ENCODE data around the gene HNRNPAB.

HNRNPAB gene

GRCh38 chr5:178230879-178231538, 26.7 kb downstream of the HNRNPAB start:
- peaks cover 55% of the 10 kb centered on the region for H3K4me1 Mint-ChIP-seq
- H3K36me3 Mint-ChIP-seq (ENCODE audit: insufficient read depth) = peaks cover 34% of the 10 kb centered on the region
- H3K27me3 Mint-ChIP-seq = no peaks in the 10 kb centered on the region
- H3K4me3 Mint-ChIP-seq = peak overlapping the region; percentile 76
- no peak for ATAC-seq (replicated peaks; ENCODE audit: extremely low read depth, poor library complexity, severe bottlenecking)
- no peaks in the 10 kb centered on the region for H3K9me3 Mint-ChIP-seq
- no peak for DNase-seq (ENCODE audit: low spot score in 2 of 2)
- H3K27ac Mint-ChIP-seq (ENCODE audit: low read depth) = peak overlapping the region; percentile 44

- Mint-ChIP-seq H3K27ac (ENCODE audit: low read depth) (peak overlapping the region; percentile 44), H3K36me3 (ENCODE audit: insufficient read depth) (peaks cover 34% of the 10 kb centered on the region)
- ATAC-seq (replicated peaks; ENCODE audit: extremely low read depth, poor library complexity, severe bottlenecking) = no peak
Measured at GRCh38 chr5:178231539-178232123, 27.3 kb downstream of the HNRNPAB start.

GRCh38 chr5:178232124-178232919, 28.0 kb downstream of the HNRNPAB start, which contains the start of gene PHYKPL:
TSS of gene PHYKPL (minus strand) at chr5:178232802. CDS start at chr5:178232550, 252 bp downstream.
- H3K4me1 Mint-ChIP-seq = peaks cover 57% of the 10 kb centered on the region
- peak in 1 of 2 donors; percentile 36 for DNase-seq (ENCODE audit: low spot score in 2 of 2)

More at GRCh38 chr5:178231539-178232123, 27.3 kb downstream of the HNRNPAB start:
- H3K27me3 Mint-ChIP-seq = no peaks in the 10 kb centered on the region
- H3K4me1 Mint-ChIP-seq = peaks cover 55% of the 10 kb centered on the region
- H3K4me3 Mint-ChIP-seq = peak overlapping the region; percentile 76
- no peaks in the 10 kb centered on the region for H3K9me3 Mint-ChIP-seq
- DNase-seq (ENCODE audit: low spot score in 2 of 2) = no peak

GRCh38 chr5:178232920-178233429, 28.6 kb downstream of the HNRNPAB start:
- peaks cover 27% of the 10 kb centered on the region for H3K36me3 Mint-ChIP-seq (ENCODE audit: insufficient read depth)
- peak; percentile 10 for ATAC-seq (replicated peaks; ENCODE audit: extremely low read depth, poor library complexity, severe bottlenecking)
- DNase-seq (ENCODE audit: low spot score in 2 of 2) = no peak
- H3K4me3 Mint-ChIP-seq = peak overlapping the region; percentile 76
- peak overlapping the region; percentile 76 for H3K27ac Mint-ChIP-seq (ENCODE audit: low read depth)
- no peaks in the 10 kb centered on the region for H3K9me3 Mint-ChIP-seq
- peaks cover 57% of the 10 kb centered on the region for H3K4me1 Mint-ChIP-seq
- H3K27me3 Mint-ChIP-seq = no peaks in the 10 kb centered on the region

More at GRCh38 chr5:178232124-178232919, 28.0 kb downstream of the HNRNPAB start, which contains the start of gene PHYKPL:
- Mint-ChIP-seq H3K9me3 (no peaks in the 10 kb centered on the region), H3K27ac (ENCODE audit: low read depth) (peak within 1 kb of the TSS; percentile 76), H3K27me3 (no peaks in the 10 kb centered on the region), H3K36me3 (ENCODE audit: insufficient read depth) (peaks cover 32% of the 10 kb centered on the region), H3K4me3 (peak within 1 kb of the TSS; percentile 76)
- ATAC-seq (replicated peaks; ENCODE audit: extremely low read depth, poor library complexity, severe bottlenecking) = peak; percentile 74

- peaks cover 16% of the 10 kb centered on the region for H3K36me3 Mint-ChIP-seq (ENCODE audit: insufficient read depth)
- no peak overlapping the region for H3K4me3 Mint-ChIP-seq
- H3K9me3 Mint-ChIP-seq = no peaks in the 10 kb centered on the region
- no peak for ATAC-seq (replicated peaks; ENCODE audit: extremely low read depth, poor library complexity, severe bottlenecking)
- peaks cover 57% of the 10 kb centered on the region for H3K4me1 Mint-ChIP-seq
- peak overlapping the region; percentile 76 for H3K27ac Mint-ChIP-seq (ENCODE audit: low read depth)
- H3K27me3 Mint-ChIP-seq = no peaks in the 10 kb centered on the region
- DNase-seq (ENCODE audit: low spot score in 2 of 2) = no peak
Measured at GRCh38 chr5:178234121-178234749, 29.9 kb downstream of the HNRNPAB start.

GRCh38 chr5:178234750-178235587, 30.6 kb downstream of the HNRNPAB start:
- ATAC-seq (replicated peaks; ENCODE audit: extremely low read depth, poor library complexity, severe bottlenecking) = no peak
- Mint-ChIP-seq H3K27ac (ENCODE audit: low read depth) (peak overlapping the region; percentile 32), H3K27me3 (no peaks in the 10 kb centered on the region), H3K4me3 (peak overlapping the region; percentile 16), H3K4me1 (peaks cover 55% of the 10 kb centered on the region), H3K36me3 (ENCODE audit: insufficient read depth) (peaks cover 13% of the 10 kb centered on the region), H3K9me3 (no peaks in the 10 kb centered on the region)
- DNase-seq (ENCODE audit: low spot score in 2 of 2) = peak; percentile 62 to 71

- H3K27me3 Mint-ChIP-seq = no peaks in the 10 kb centered on the region
- H3K27ac Mint-ChIP-seq (ENCODE audit: low read depth) = peak overlapping the region; percentile 32
- peaks cover 55% of the 10 kb centered on the region for H3K4me1 Mint-ChIP-seq
Measured at GRCh38 chr5:178235588-178235974, 31.2 kb downstream of the HNRNPAB start.

GRCh38 chr5:178236126-178236525, 31.8 kb downstream of the HNRNPAB start:
- ATAC-seq (replicated peaks; ENCODE audit: extremely low read depth, poor library complexity, severe bottlenecking) = no peak
- Mint-ChIP-seq H3K4me1 (peaks cover 55% of the 10 kb centered on the region), H3K4me3 (no peak overlapping the region), H3K27me3 (no peaks in the 10 kb centered on the region), H3K36me3 (ENCODE audit: insufficient read depth) (peaks cover 12% of the 10 kb centered on the region), H3K9me3 (no peaks in the 10 kb centered on the region), H3K27ac (ENCODE audit: low read depth) (peak overlapping the region; percentile 32)
- no peak for DNase-seq (ENCODE audit: low spot score in 2 of 2)

More at GRCh38 chr5:178235588-178235974, 31.2 kb downstream of the HNRNPAB start:
- ATAC-seq (replicated peaks; ENCODE audit: extremely low read depth, poor library complexity, severe bottlenecking) = no peak
- Mint-ChIP-seq H3K36me3 (ENCODE audit: insufficient read depth) (peaks cover 12% of the 10 kb centered on the region), H3K4me3 (no peak overlapping the region), H3K9me3 (no peaks in the 10 kb centered on the region)
- DNase-seq (ENCODE audit: low spot score in 2 of 2) = no peak

GRCh38 chr5:178236679-178237078, 32.3 kb downstream of the HNRNPAB start:
- no peak overlapping the region for H3K4me3 Mint-ChIP-seq
- H3K36me3 Mint-ChIP-seq (ENCODE audit: insufficient read depth) = peaks cover 9% of the 10 kb centered on the region
- DNase-seq (ENCODE audit: low spot score in 2 of 2) (no peak), ATAC-seq (replicated peaks; ENCODE audit: extremely low read depth, poor library complexity, severe bottlenecking) (no peak)
- H3K27ac Mint-ChIP-seq (ENCODE audit: low read depth) = no peak overlapping the region
- no peaks in the 10 kb centered on the region for H3K27me3 Mint-ChIP-seq
- peaks cover 52% of the 10 kb centered on the region for H3K4me1 Mint-ChIP-seq
- H3K9me3 Mint-ChIP-seq = no peaks in the 10 kb centered on the region

- Mint-ChIP-seq H3K4me3 (no peak overlapping the region), H3K36me3 (ENCODE audit: insufficient read depth) (peaks cover 11% of the 10 kb centered on the region), H3K27me3 (no peaks in the 10 kb centered on the region), H3K9me3 (no peaks in the 10 kb centered on the region), H3K27ac (ENCODE audit: low read depth) (peak overlapping the region; percentile 79), H3K4me1 (peaks cover 49% of the 10 kb centered on the region)
- no peak for ATAC-seq (replicated peaks; ENCODE audit: extremely low read depth, poor library complexity, severe bottlenecking)
- DNase-seq (ENCODE audit: low spot score in 2 of 2) = no peak
Measured at GRCh38 chr5:178237431-178238312, 33.3 kb downstream of the HNRNPAB start.

GRCh38 chr5:178238313-178238635, 33.9 kb downstream of the HNRNPAB start:
- Mint-ChIP-seq H3K36me3 (ENCODE audit: insufficient read depth) (peaks cover 9% of the 10 kb centered on the region), H3K4me3 (peak overlapping the region; percentile 61), H3K9me3 (no peaks in the 10 kb centered on the region), H3K27me3 (no peaks in the 10 kb centered on the region), H3K27ac (ENCODE audit: low read depth) (peak overlapping the region; percentile 79), H3K4me1 (peaks cover 49% of the 10 kb centered on the region)
- DNase-seq (ENCODE audit: low spot score in 2 of 2) (no peak), ATAC-seq (replicated peaks; ENCODE audit: extremely low read depth, poor library complexity, severe bottlenecking) (no peak)
